DLD1 (cell line): ENCODE results near the gene ADGRG6.

Experiments
- in situ Hi-C: cut with HindIII; loops from 2 replicates; pipeline ENCODE4 v1.10.0; 2017; ENCODE audit warnings: low sequenced_read_pairs

The ADGRG6 gene

DNA sequence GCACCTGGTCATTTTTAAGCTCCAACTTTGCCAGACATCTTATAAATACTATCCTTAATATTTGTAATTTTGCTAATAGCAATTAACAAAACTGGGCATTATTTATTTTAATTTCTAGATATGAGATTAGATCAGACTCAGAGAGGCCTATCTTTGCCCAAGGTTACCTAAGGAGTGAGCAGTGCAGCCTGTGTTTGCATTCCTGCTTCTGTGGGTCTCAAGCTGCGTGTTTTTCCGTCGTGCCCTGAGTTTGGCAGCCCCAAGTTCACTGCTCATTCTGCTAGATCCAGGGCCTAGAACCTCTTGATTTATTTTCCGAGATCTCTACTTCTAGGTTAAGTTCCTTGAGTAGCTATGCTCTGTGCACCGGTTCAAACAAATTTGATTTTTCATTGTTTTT lies 11.0 kb upstream of the ADGRG6 start:
- in situ Hi-C loops: no loop called here

DNA sequence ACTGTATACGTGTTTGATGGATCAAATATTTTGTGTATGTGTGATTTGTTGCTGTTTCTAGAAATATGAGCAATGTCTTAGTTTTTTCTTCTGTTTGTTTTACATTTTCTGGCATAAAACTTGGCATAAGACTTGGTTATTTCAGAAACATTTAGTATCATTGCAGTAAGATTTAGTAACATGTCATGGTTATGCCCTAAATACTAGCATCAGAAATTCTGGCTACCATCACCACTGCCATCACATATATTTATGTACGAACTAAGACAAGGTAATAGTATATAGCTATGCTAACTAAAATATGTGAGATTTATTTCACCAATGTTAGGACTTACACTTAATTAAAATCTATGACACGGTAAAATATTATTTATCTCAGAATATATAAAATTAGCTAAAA lies 10.3 kb upstream of the ADGRG6 start:
- in situ Hi-C loops: no loop called here

DNA sequence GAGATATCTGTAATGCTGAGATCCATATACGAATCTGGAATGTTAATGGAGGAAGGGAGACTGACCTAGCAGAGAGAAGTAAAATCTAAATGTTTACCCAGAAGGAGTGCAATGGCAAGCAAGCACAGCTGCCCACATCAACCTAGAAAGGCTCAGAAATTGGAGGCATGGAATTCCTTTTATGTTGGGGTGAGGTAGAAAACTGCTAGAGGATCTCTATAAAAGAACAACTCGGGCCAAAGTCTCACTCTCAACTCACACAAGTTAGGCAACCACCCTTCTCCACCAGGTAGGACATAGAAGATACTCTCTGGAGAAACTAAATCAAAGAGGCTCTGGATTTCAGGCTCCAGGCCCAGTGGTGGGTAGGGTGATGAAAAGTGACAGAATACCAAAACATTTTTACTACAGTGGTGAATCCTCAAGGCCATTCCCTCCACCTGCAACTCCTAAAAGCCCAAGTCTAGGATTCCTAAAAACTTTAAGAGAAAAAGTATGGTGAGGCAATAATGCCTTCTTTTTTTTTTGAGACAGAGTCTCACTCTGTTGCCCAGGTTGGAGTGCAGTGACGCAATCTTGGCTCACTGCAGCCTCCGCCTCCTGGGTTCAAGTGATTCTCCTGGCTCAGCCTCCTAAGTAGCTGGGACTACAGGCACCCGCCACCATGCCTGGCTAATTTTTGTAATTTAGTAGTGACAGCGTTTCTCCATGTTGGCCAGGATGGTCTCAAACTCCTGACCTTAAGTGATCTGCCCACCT lies 9.5 kb upstream of the ADGRG6 start:
- in situ Hi-C loops: no loop called here

GRCh38 chr6:142293121-142293520 lies 8.7 kb upstream of the ADGRG6 start:
- in situ Hi-C loops: no loop called here

DNA sequence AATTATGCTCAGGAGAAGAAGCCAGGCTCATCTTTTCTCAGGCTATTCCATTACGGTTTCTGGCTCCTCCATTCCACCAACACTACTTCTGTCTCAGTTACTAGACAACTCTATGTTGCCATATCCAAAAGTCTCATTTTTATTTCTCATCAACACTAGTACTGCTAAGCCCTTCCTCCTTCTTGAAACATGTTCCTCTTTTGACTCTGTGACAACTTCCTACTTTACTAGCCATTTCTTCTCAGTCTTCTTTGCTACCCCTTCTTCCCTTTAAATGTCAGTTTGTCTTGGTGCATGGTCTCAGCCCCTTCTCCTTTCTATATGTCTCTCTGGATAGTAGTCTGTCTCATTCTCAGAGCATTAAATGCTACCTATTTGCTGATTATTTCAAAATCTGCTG lies 7.1 kb upstream of the ADGRG6 start:
- in situ Hi-C loops: no loop called here

GRCh38 chr6:142296975-142297604 lies 4.7 kb upstream of the ADGRG6 start:
- in situ Hi-C loops: no loop called here

DNA sequence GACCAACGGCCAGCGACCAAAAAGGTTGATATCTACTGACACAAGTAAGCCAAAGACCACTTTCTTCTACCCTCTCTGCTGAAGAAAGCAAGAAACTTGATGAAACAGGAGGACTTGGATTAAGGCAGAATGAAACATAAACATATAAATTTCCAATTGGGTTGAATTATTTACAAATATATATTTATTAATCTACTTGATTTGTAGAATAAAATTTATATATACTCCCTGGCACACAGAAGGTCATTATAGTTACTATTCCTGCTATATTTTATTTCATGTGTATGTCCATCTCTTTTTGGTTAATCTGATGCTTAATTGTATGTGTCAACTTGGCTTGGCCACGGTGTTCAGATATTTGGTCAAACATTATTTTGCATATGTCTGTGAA lies 4.2 kb upstream of the ADGRG6 start:
- in situ Hi-C loops: no loop called here

GRCh38 chr6:142297996-142298753 lies 3.6 kb upstream of the ADGRG6 start:
- in situ Hi-C loops: no loop called here

DNA sequence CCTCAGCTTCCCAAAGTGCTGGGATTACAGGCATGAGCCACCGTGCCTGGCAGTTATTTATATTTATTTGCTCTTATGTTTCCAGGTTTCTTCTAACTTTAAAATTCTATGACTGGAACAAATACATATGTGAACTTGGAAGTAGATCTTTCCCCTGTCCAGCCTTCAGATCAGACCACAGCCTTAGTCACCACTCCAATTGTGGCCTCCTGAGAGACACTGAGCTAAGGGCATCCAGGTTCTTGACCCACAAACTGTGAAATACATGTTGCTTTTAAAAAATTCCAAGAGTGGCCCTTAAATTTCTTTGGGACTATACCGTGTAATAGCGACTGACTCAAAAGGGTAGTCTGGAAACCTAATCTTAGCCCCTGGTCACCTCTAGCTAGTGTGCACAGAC lies 1.5 kb upstream of the ADGRG6 start:
- in situ Hi-C loops: no loop called here

- in situ Hi-C loops: no loop called here
These were observed 803 bp upstream of the ADGRG6 start for GRCh38 chr6:142300758-142301650.

GRCh38 chr6:142302421-142303175 lies 791 bp downstream of the ADGRG6 start:
- in situ Hi-C loops: no loop called here

DNA sequence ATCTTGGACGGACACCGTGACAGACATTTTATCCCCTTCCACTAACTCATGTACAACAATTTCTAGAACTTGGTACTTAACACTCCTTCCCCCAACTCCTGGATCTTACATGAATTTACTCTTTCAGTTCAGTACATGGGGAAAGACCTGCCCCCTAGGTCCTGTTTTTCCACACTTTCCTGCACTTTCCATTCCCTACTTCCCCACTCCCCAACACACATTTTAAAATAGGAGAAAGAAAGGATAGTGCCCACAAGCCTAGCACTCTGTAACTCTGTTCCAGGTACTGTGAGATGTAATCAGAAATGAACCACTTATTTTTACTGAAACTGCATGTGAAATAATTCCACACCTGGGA lies 1.3 kb downstream of the ADGRG6 start:
- in situ Hi-C loops: no loop called here

- in situ Hi-C loops: no loop called here
These were observed 2.4 kb downstream of the ADGRG6 start for GRCh38 chr6:142304241-142304640.

GRCh38 chr6:142306736-142307135 lies 4.9 kb downstream of the ADGRG6 start:
- in situ Hi-C loops: loop anchor here (5.0 kb wide), 1 partner anchor 76 kb away; no protein-coding TSS in a partner anchor

DNA sequence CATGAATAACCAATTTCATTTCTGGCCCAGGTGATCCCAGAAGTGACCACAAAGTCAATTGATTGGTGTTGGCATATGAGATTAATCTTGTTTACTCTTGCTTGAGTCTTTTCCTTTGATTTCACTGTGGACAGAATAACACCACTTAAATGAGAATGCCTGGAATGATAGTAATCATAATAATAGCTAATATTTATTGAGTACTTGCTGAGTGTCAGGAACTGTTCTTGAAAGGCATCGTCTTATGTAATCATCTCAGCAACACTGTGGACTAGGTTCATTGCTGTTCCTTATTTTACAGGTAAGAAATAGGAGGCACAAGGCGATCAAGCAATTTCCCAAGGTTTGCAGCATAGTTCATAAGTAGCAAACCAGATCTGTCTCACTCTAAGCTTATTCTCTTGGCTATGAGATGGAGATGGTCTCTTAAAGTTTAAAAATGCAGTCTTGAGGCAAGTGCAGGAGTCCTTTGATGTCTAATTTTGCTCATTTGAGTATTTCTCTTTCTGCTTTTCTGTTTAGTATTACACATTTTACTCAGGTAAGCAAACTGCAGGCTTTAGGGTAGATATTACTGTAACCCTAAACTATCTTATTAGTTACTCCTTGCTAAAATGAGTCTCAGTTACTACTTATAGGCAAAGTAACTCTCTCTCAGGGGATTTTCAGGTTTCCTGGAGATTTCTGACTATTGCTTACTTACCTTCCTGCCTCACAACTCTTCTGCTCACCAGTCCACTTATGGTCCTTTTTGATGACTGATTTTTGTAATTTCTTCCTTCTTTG lies 6.3 kb downstream of the ADGRG6 start:
- in situ Hi-C loops: loop anchor here (5.0 kb wide), 1 partner anchor 74 kb away; no protein-coding TSS in a partner anchor

GRCh38 chr6:142309426-142309825 lies 7.6 kb downstream of the ADGRG6 start:
- in situ Hi-C loops: loop anchor here (5.0 kb wide), 1 partner anchor 73 kb away; no protein-coding TSS in a partner anchor

GRCh38 chr6:142313284-142313683 lies 11.5 kb downstream of the ADGRG6 start:
- in situ Hi-C loops: no loop called here

GRCh38 chr6:142316791-142317368 lies 15.1 kb downstream of the ADGRG6 start:
- in situ Hi-C loops: no loop called here

DNA sequence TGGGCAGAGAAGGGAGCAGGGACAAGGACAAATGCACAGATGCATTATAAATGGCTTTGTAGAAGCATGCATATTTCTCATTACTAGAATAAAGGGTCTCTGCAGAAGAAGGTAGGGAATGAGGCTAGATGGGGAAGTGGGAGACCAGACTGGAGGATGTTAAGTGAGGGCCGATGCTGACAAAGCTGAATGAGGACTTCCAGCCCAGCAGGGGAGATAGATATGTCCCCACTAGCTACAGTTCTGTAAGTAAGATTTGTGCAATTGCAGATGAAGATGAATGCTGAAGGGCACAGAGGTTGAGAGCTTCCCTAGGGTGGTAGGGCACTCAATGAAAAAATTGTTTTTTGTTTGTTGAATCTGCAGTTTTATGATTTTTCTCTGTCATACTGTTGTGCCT lies 16.9 kb downstream of the ADGRG6 start:
- in situ Hi-C loops: no loop called here
